ENCODE data around the gene BUB1.
A peak's percentile ranks its signal among the peaks of the same experiment; 100 is the strongest.
"Not testable (repeated sequence)": the region's sequence is repeated elsewhere in the genome, so short reads cannot be mapped to it uniquely, and the experiment has no call there.

The BUB1 gene

GRCh38 chr2:110690083-110690965 is 12.5 kb upstream of the BUB1 start:
- DNase-seq = no peak

GRCh38 chr2:110688594-110689091 is 10.8 kb upstream of the BUB1 start:
- DNase-seq = no peak

GRCh38 chr2:110687775-110688484 is 10.1 kb upstream of the BUB1 start:
- DNase-seq = not testable (repeated sequence)

- no peak for DNase-seq
Measured at GRCh38 chr2:110682872-110683271, 5.0 kb upstream of the BUB1 start.

- DNase-seq = no peak
Measured at GRCh38 chr2:110682267-110682666, 4.4 kb upstream of the BUB1 start.

GRCh38 chr2:110680709-110681108 is 2.8 kb upstream of the BUB1 start:
- no peak for DNase-seq

- no peak for DNase-seq
Measured at GRCh38 chr2:110679865-110680264, 2.0 kb upstream of the BUB1 start.

- no peak for DNase-seq
Measured at GRCh38 chr2:110679337-110679707, 1.5 kb upstream of the BUB1 start.

GRCh38 chr2:110678457-110679336 is 834 bp upstream of the BUB1 start:
- no peak for DNase-seq

GRCh38 chr2:110677080-110677479 is 783 bp downstream of the BUB1 start:
- no peak for DNase-seq

GRCh38 chr2:110675679-110676078 is 2.2 kb downstream of the BUB1 start:
- no peak for DNase-seq

- DNase-seq = peak; percentile 67
Measured at GRCh38 chr2:110674620-110675555, 3.0 kb downstream of the BUB1 start.

- DNase-seq = no peak
Measured at GRCh38 chr2:110673201-110673600, 4.7 kb downstream of the BUB1 start.

GRCh38 chr2:110670826-110671225 is 7.0 kb downstream of the BUB1 start:
- no peak for DNase-seq

- DNase-seq = no peak
Measured at GRCh38 chr2:110669079-110669478, 8.8 kb downstream of the BUB1 start.

- DNase-seq = no peak
Measured at GRCh38 chr2:110667071-110667470, 10.8 kb downstream of the BUB1 start.

- no peak for DNase-seq
Measured at GRCh38 chr2:110664135-110664534, 13.7 kb downstream of the BUB1 start.

GRCh38 chr2:110662560-110662959 is 15.3 kb downstream of the BUB1 start:
- DNase-seq = no peak

GRCh38 chr2:110660558-110660957 is 17.3 kb downstream of the BUB1 start:
- no peak for DNase-seq

GRCh38 chr2:110659248-110659647 is 18.6 kb downstream of the BUB1 start:
- no peak for DNase-seq

- no peak for DNase-seq
Measured at GRCh38 chr2:110657724-110658305, 20.0 kb downstream of the BUB1 start.

- no peak for DNase-seq
Measured at GRCh38 chr2:110655701-110656100, 22.2 kb downstream of the BUB1 start.
